Body of pancreas (tissue), 4 donors: ENCODE results near the gene S100A11.

Experiments
- CTCF ChIP-seq, 7 experiments: fragments of 450-650 bp in 4 of 7; fragments of 200-600 bp in 3 of 7; sonication (generic) in 3 of 7; IDR thresholded peaks; one replicate each; pipeline ENCODE4 v1.5.1; 2016 to 2019; ENCODE audit warnings: antibody characterized with exemption in 7 of 7
- POLR2A ChIP-seq, 3 donors: fragments of 450-650 bp; IDR thresholded peaks; one replicate each; pipeline ENCODE4 v1.6.1; 2016; ENCODE audit warnings: antibody characterized with exemption in 3 of 3, mild to moderate bottlenecking in 2 of 3

GRCh38 chr1:151984313-151984956 lies 52.4 kb downstream of the S100A11 start:
- no peak for TF ChIP-seq POLR2A (IDR thresholded peaks at IDR 0.05)
- TF ChIP-seq CTCF (IDR thresholded peaks at IDR 0.05), result no peak
